T-cell (primary cell): ENCODE data around the gene APBB2. TPM values are rescaled to one million over a fixed set of nuclear protein-coding genes. Genes with fewer than 3 reads are reported as not detected.

Source experiments
- ATAC-seq, 4 experiments: fragments of 200-7000 bp in 3 of 4; fragments of 150-1000 bp in 1 of 4; cut with Tn5 transposase; replicated peaks in 1 of 4; 1 replicate in 3 of 4; 2 replicates in 1 of 4; pipeline ENCODE4 v1.10.0; 2021; ENCODE audit warnings: moderate library complexity in 3 of 4, mild to moderate bottlenecking in 2 of 4, moderate number of reproducible peaks in 1 of 4
- CTCF ChIA-PET, 2 donors: fragments of 300-600 bp; sonication (Branson Sonifier 250); formaldehyde crosslinking; loops; one replicate each; lab custom pipeline; 2022; ENCODE audit warnings: antibody characterized with exemption in 2 of 2; lab: Charles Lee
- POLR2A ChIA-PET, 2 donors: fragments of 300-600 bp; sonication (Branson Sonifier 250); formaldehyde crosslinking; loops; one replicate each; lab custom pipeline; 2022; ENCODE audit warnings: antibody characterized with exemption in 2 of 2; lab: Charles Lee
- DNase-seq, 35 experiments: peaks; one replicate each; pipeline versions ENCODE4 v3.0.0 to v3.0.0-alpha.2; 2013 to 2023
- H3K27ac ChIP-seq: one replicate; pipeline ENCODE4 v1.5.1; 2013; ENCODE audit warnings: low read length
- H3K27me3 ChIP-seq, 2 experiments: replicated peaks in 1 of 2; 1 replicate in 1 of 2; 2 replicates in 1 of 2; pipeline versions ENCODE4 v1.6.1 to v1.7.0; 2013; ENCODE audit warnings: low read length in 1 of 2, mixed read lengths in 1 of 2; ENCODE audit not compliant: control insufficient read depth in 2 of 2, insufficient read depth in 2 of 2; ENCODE audit errors: extremely low read depth in 1 of 2
- H3K36me3 ChIP-seq, 2 donors: 1 replicate in 1 of 2; 2 replicates in 1 of 2; pipeline versions ENCODE4 v1.6.1 to v1.7.0; 2013; ENCODE audit warnings: low read length in 1 of 2; ENCODE audit not compliant: control insufficient read depth in 2 of 2, insufficient read depth in 1 of 2; ENCODE audit errors: extremely low read depth in 1 of 2
- H3K4me1 ChIP-seq, 2 experiments: 1 replicate in 1 of 2; 2 replicates in 1 of 2; pipeline versions ENCODE4 v1.6.1 to v1.7.0; 2013; ENCODE audit warnings: low read length in 2 of 2, mixed read lengths in 1 of 2; ENCODE audit not compliant: insufficient read depth in 2 of 2, control insufficient read depth in 1 of 2; ENCODE audit errors: extremely low read depth in 1 of 2
- H3K4me3 ChIP-seq, 2 donors: 1 replicate in 1 of 2; 2 replicates in 1 of 2; pipeline versions ENCODE4 v1.5.1 to v1.7.0; 2013; ENCODE audit warnings: mild to moderate bottlenecking in 2 of 2, low read length in 1 of 2, moderate library complexity in 1 of 2; ENCODE audit not compliant: control insufficient read depth in 1 of 2; ENCODE audit errors: extremely low read depth in 1 of 2
- H3K9me3 ChIP-seq: 2 replicates; pipeline ENCODE4 v1.7.0; 2013
- H3K27ac Mint-ChIP-seq, 2 donors: one replicate each; pipeline ENCODE4 v1.8.0; 2020 to 2021; ENCODE audit warnings: mild to moderate bottlenecking in 2 of 2, mixed read lengths in 2 of 2
- H3K27me3 Mint-ChIP-seq, 2 donors: one replicate each; pipeline ENCODE4 v1.8.0; 2021 to 2022; ENCODE audit warnings: mixed read lengths in 2 of 2
- H3K36me3 Mint-ChIP-seq: one replicate; pipeline ENCODE4 v1.8.0; 2021; ENCODE audit warnings: mixed read lengths
- H3K4me1 Mint-ChIP-seq, 3 donors: one replicate each; pipeline ENCODE4 v1.8.0; 2020 to 2022; ENCODE audit warnings: mixed read lengths in 3 of 3, mild to moderate bottlenecking in 1 of 3
- H3K4me3 Mint-ChIP-seq, 3 donors: one replicate each; pipeline ENCODE4 v1.8.0; 2020 to 2022; ENCODE audit warnings: mild to moderate bottlenecking in 3 of 3, mixed read lengths in 3 of 3, moderate library complexity in 3 of 3
- H3K9me3 Mint-ChIP-seq, 3 donors: one replicate each; pipeline ENCODE4 v1.8.0; 2020 to 2022; ENCODE audit warnings: mixed read lengths in 3 of 3
- WGBS: methylation state at CpG from one replicate; pipeline ENCODE4 v1.1.5; 2013; ENCODE audit warnings: missing lambda C conversion rate; ENCODE audit not compliant: insufficient coverage; 5-methylcytosine and 5-hydroxymethylcytosine counted together
- total RNA-seq, 35 experiments: library from RNA in 6 of 35; stranded (reverse) in 6 of 35; fragments of 120-200 nt in 1 of 35; gene quantifications; one replicate each; pipeline versions ENCODE4 v1.2.1 to v1.2.4 and lab custom pipeline; 2013 to 2026

Gene APBB2
- total RNA-seq, 5 donors from 2014 or later (not counting 1 experiment from before 2014, with no cell fraction given), result 0.23 to 1.6 (median 0.70) TPM

- Mint-ChIP-seq H3K27ac (no peak overlapping the region), H3K9me3 (no peaks in the 10 kb centered on the region), H3K4me3 (no peak overlapping the region), H3K36me3 (no peaks in the 10 kb centered on the region), H3K4me1 (no peaks in the 10 kb centered on the region), H3K27me3 (peaks cover 2 to 7% of the 10 kb centered on the region in 2 donors)
- no peak overlapping the region for H3K4me3 ChIP-seq
- no peaks in the 10 kb centered on the region for H3K9me3 ChIP-seq
- DNase-seq, result no peak
- ChIA-PET CTCF (no interaction called here), POLR2A (no interaction called here)
- peaks cover 0 to 3% of the 10 kb centered on the region in 2 experiments for H3K27me3 ChIP-seq
- ATAC-seq, result no peak
- WGBS, result 100% methylated on average over 2 of the region's 5 CpGs
- H3K4me1 ChIP-seq, result no peaks in the 10 kb centered on the region
- no peaks in the 10 kb centered on the region for H3K36me3 ChIP-seq
- no peak overlapping the region for H3K27ac ChIP-seq
Measured at GRCh38 chr4:40956721-40957255, 257.6 kb downstream of the APBB2 start.

GRCh38 chr4:40954088-40954668 is 260.2 kb downstream of the APBB2 start:
- Histone ChIP-seq H3K27ac (no peak overlapping the region), H3K27me3 (no peaks in the 10 kb centered on the region), H3K9me3 (no peaks in the 10 kb centered on the region), H3K4me1 (no peaks in the 10 kb centered on the region), H3K4me3 (no peak overlapping the region), H3K36me3 (no peaks in the 10 kb centered on the region)
- ChIA-PET POLR2A (no interaction called here), CTCF (interaction anchor here in 1 of 2 donors (0.6 kb wide), 1 partner anchor 28 kb away, joined by 3 read pairs; no protein-coding TSS in a partner anchor)
- H3K36me3 Mint-ChIP-seq, result no peaks in the 10 kb centered on the region
- no peak overlapping the region for H3K4me3 Mint-ChIP-seq
- peaks cover 0 to 3% of the 10 kb centered on the region in 2 donors for H3K27me3 Mint-ChIP-seq
- ATAC-seq (no peak), DNase-seq (no peak)
- H3K27ac Mint-ChIP-seq, result no peak overlapping the region
- H3K9me3 Mint-ChIP-seq, result no peaks in the 10 kb centered on the region
- 40% methylated on average over 1 of the region's 8 CpGs for WGBS
- no peaks in the 10 kb centered on the region for H3K4me1 Mint-ChIP-seq

GRCh38 chr4:40953283-40954087 is 260.9 kb downstream of the APBB2 start:
- WGBS, result 69% methylated on average over 9 of the region's 12 CpGs
- H3K27me3 ChIP-seq, result no peaks in the 10 kb centered on the region
- Mint-ChIP-seq H3K4me1 (no peaks in the 10 kb centered on the region), H3K27ac (no peak overlapping the region), H3K36me3 (no peaks in the 10 kb centered on the region), H3K9me3 (no peaks in the 10 kb centered on the region), H3K27me3 (no peaks in the 10 kb centered on the region), H3K4me3 (no peak overlapping the region)
- H3K4me1 ChIP-seq, result no peaks in the 10 kb centered on the region
- ChIA-PET POLR2A (no interaction called here), CTCF (interaction anchor here in 1 of 2 donors (0.7 kb wide), 1 partner anchor 56 kb away, joined by 4 read pairs; no protein-coding TSS in a partner anchor)
- DNase-seq (no peak), ATAC-seq (no peak)
- no peaks in the 10 kb centered on the region for H3K9me3 ChIP-seq
- H3K36me3 ChIP-seq, result no peaks in the 10 kb centered on the region
- H3K4me3 ChIP-seq, result no peak overlapping the region
- H3K27ac ChIP-seq, result no peak overlapping the region

DNA sequence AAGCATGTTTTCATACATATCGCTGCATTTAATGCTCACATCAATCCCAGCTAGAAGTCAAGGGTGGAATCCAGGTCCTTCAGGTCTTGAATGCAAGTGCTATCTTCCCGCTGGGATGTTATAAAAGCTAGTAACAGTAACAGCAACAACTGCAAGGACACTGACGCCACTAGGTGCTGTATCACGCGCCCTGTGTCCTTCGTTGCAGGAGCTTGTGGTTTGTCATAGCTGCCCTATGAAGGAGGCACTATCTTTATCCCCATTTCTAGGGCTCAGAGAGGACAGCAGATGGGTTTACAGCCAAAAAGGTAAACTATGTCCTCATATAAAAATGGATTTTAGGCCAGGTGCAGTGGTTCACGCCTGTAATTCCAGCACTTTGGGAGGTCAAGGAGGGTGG is 261.7 kb downstream of the APBB2 start:
- Histone ChIP-seq H3K4me1 (no peaks in the 10 kb centered on the region), H3K9me3 (no peaks in the 10 kb centered on the region), H3K27me3 (no peaks in the 10 kb centered on the region), H3K4me3 (no peak overlapping the region), H3K36me3 (no peaks in the 10 kb centered on the region), H3K27ac (no peak overlapping the region)
- Mint-ChIP-seq H3K4me1 (no peaks in the 10 kb centered on the region), H3K9me3 (no peaks in the 10 kb centered on the region), H3K27me3 (no peaks in the 10 kb centered on the region), H3K36me3 (no peaks in the 10 kb centered on the region), H3K27ac (no peak overlapping the region), H3K4me3 (no peak overlapping the region)
- WGBS, result 87% methylated on average over 4 of the region's 7 CpGs
- no peak for ATAC-seq
- DNase-seq, result no peak
- ChIA-PET CTCF (interaction anchor here in 1 of 2 donors (0.7 kb wide), 1 partner anchor 55 kb away, joined by 4 read pairs; no protein-coding TSS in a partner anchor), POLR2A (no interaction called here)

GRCh38 chr4:40952217-40952616 is 262.1 kb downstream of the APBB2 start:
- no peaks in the 10 kb centered on the region for H3K27me3 Mint-ChIP-seq
- WGBS, result 100% methylated on average over 2 of the region's 4 CpGs
- no peak overlapping the region for H3K27ac Mint-ChIP-seq
- POLR2A ChIA-PET, result no interaction called here
- no peaks in the 10 kb centered on the region for H3K36me3 Mint-ChIP-seq
- H3K4me1 ChIP-seq, result no peaks in the 10 kb centered on the region
- no peaks in the 10 kb centered on the region for H3K9me3 ChIP-seq
- CTCF ChIA-PET, result interaction anchor here in 1 of 2 donors (0.7 kb wide), 1 partner anchor 264 kb away, joined by 4 read pairs; no protein-coding TSS in a partner anchor
- H3K4me3 ChIP-seq, result no peak overlapping the region
- H3K4me1 Mint-ChIP-seq, result no peaks in the 10 kb centered on the region
- no peaks in the 10 kb centered on the region for H3K36me3 ChIP-seq
- H3K9me3 Mint-ChIP-seq, result no peaks in the 10 kb centered on the region
- H3K4me3 Mint-ChIP-seq, result no peak overlapping the region
- H3K27ac ChIP-seq, result no peak overlapping the region
- DNase-seq (no peak), ATAC-seq (no peak)
- H3K27me3 ChIP-seq, result no peaks in the 10 kb centered on the region

DNA sequence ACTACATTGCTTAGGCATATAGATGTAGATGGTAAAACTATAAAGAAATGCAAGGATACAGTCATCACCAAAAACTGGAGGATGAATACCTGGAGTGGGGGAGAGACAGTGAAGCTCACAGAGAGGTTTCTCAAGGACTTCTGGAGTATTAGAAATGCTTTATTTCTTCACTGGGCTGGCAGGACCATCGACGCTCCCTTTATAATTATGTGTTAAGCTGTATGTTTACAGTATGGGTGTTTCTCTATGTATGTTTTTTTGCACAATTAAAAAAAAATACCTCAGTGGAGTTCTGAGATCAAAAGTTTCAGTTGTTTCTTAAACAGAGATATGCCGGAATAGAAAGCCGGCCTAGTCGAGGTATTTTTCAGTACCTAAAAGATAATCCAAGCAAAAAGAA is 263.3 kb downstream of the APBB2 start:
- POLR2A ChIA-PET, result interaction anchor here in 1 of 2 donors (0.5 kb wide), 1 partner anchor 459 kb away, joined by 3 read pairs; no protein-coding TSS in a partner anchor
- Mint-ChIP-seq H3K36me3 (no peaks in the 10 kb centered on the region), H3K9me3 (no peaks in the 10 kb centered on the region), H3K4me1 (no peaks in the 10 kb centered on the region), H3K4me3 (no peak overlapping the region), H3K27me3 (no peaks in the 10 kb centered on the region), H3K27ac (no peak overlapping the region)
- Histone ChIP-seq H3K36me3 (no peaks in the 10 kb centered on the region), H3K4me3 (no peak overlapping the region), H3K27ac (no peak overlapping the region), H3K4me1 (no peaks in the 10 kb centered on the region), H3K9me3 (no peaks in the 10 kb centered on the region), H3K27me3 (no peaks in the 10 kb centered on the region)
- no peak for ATAC-seq
- CTCF ChIA-PET, result interaction anchor here in 1 of 2 donors (0.6 kb wide), 1 partner anchor 51 kb away, joined by 4 read pairs; no protein-coding TSS in a partner anchor
- 97% methylated on average over 3 of the region's 5 CpGs for WGBS
- no peak for DNase-seq
